Activated T-cell treated with anti-CD3 and anti-CD28 coated beads, Interleukin-2, amount 50 U/mL, for 48 hours (primary cell): ENCODE measurements around the gene UROC1.

ENCODE experiments used
- DNase-seq, 2 experiments: peaks; one replicate each; pipeline ENCODE4 v3.0.0-alpha.2; 2020

UROC1 gene

GRCh38 chr3:126459111-126459762 lies 58.3 kb downstream of the UROC1 start:
- DNase-seq = no peak

- DNase-seq = no peak
These were observed 60.7 kb downstream of the UROC1 start for GRCh38 chr3:126456766-126457388.

DNA sequence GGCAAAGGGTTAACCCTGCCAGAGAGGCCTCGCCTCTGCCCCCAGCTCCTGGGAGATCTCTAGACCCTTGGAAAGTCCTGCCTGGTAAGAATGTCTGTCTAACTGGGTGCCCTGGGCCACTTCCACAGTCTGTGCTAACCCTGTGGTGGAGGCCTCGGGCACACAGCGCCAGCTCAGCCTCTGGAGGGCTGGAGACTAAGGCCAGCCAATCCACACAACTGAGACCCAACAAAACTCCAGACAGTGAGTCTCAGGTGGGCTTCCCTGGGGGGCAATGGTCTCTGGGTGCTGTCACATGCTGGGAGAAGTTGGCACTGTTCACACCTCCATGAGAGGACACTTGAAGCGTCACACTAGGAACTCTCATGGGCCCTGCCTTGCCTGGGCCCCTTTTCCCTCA lies 61.4 kb downstream of the UROC1 start:
- no peak for DNase-seq

DNA sequence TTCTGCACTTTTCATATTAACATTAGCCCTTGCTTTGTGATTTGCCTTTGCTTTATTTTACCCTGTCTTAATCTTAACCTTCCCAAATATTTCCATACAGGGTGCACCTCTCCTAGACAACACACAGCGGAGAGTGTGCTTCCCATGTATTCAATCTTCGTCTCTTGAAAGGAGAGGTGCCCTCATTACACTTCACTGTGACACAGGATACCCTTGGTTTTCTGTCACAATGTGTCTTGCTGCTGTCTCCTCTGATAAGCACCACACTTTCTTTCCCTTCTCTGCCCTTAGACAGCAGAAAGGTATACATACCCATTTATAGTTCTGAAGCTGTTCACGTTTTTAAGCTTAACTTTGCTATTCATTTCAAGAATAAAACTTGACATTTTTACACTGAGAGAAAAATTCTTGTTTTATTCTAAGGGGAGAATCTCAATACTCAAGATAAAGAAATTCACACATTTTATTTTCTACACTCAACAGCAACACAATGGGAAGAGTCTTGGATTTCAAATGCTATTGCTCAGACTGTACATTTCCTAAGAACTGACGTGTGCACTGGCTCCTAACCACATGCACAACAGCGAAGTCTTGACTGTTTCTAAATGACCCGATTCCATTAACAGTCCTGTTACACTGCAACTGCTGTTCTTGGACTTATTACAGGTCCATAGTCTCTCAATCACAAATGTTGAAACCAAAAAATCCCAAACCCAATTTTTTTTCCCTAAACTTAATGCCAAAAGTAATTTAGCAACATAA lies 63.0 kb downstream of the UROC1 start:
- DNase-seq = no peak

- DNase-seq = no peak
These were observed 63.5 kb downstream of the UROC1 start for GRCh38 chr3:126454025-126454424.

GRCh38 chr3:126452213-126452612 lies 65.4 kb downstream of the UROC1 start:
- peak in 1 of 2 experiments; percentile 5 for DNase-seq

- no peak for DNase-seq
These were observed 66.1 kb downstream of the UROC1 start for GRCh38 chr3:126451511-126451910.

- DNase-seq = no peak
These were observed 66.8 kb downstream of the UROC1 start for GRCh38 chr3:126450744-126451143.

- no peak for DNase-seq
These were observed 67.4 kb downstream of the UROC1 start for GRCh38 chr3:126450219-126450618.

DNA sequence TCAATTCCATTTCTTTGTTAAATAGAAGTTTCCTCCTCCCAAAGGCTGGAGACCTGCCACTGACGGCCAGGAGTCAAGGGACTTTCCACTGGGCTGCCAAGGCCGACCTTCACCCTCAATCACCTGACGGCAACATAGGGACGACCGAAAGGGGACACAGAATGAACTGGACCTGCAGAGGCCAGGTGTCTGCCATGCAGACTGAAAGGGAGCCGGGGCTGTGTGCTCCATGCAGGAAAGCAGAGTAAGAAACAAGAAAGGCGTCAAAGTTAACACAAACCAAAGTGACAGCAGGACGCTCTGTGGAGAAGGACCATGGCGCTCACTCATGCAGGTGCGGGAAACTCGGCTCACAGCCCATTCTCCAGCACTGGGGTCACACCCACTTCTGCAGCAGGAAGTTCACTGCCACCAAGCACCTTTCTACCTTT lies 67.9 kb downstream of the UROC1 start:
- no peak for DNase-seq

GRCh38 chr3:126448893-126449180 lies 68.7 kb downstream of the UROC1 start:
- DNase-seq = no peak

GRCh38 chr3:126448136-126448892 lies 69.3 kb downstream of the UROC1 start:
- peak in 1 of 2 experiments; percentile 9 for DNase-seq

GRCh38 chr3:126447456-126448106 lies 70.0 kb downstream of the UROC1 start:
- DNase-seq = peak in 1 of 2 experiments; percentile 15

DNA sequence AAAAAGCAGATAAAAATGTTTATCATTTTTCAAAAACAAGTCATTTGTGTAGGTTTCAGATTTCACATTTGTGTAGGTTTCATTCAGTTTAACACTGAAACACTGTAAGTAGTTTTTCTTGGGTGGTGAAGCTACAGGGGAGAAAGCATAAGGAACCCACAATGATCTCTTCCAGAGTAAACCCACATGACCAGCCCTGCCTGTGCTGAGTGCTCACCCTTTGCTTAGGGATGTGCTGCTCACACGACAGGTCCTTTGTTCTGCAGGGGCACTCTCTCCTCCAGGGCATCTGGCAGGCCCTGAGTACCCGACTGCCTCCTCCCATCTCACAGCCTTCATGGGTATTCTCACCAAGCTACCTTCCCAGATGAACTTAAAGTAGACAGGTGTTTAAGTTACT lies 70.8 kb downstream of the UROC1 start:
- DNase-seq = peak in 1 of 2 experiments; percentile 8

GRCh38 chr3:126446301-126446700 lies 71.3 kb downstream of the UROC1 start:
- DNase-seq = no peak

- no peak for DNase-seq
These were observed 72.1 kb downstream of the UROC1 start for GRCh38 chr3:126445506-126445905.

- peak in 1 of 2 experiments; percentile 5 for DNase-seq
These were observed 74.7 kb downstream of the UROC1 start for GRCh38 chr3:126442856-126443242.

GRCh38 chr3:126442094-126442855 lies 75.3 kb downstream of the UROC1 start:
- peak in 1 of 2 experiments; percentile 7 for DNase-seq

DNA sequence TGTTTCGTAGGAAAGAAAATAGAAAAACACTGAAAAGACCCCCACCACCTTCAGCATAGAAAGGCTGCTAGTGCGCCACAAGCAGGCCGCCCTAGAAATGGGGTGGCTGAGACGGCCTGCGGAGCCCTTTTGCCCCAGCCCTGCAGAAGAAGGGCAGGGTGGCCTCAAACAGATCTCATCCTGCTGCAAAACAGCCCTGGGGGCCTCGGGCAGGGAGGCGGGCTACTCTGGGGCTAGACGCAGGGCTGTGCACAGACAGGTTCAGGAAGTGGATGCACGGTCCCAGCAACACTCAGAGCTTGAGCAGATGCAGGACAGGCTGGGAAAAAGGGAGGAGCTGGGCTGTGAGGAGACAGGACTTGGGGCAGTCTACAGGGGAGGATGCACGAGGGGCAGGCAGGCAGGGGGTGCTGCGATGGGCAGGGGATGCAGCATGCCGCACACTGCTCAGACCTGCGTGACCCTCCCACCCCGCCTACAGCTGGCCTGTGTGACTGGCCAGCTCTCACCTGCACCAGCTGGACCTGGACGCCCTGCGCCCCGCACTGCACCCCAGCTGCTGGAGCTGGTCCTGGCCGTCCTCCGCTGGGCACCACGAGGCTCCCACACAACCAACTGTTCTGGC lies 76.2 kb downstream of the UROC1 start:
- peak in 1 of 2 experiments; percentile 11 for DNase-seq

DNA sequence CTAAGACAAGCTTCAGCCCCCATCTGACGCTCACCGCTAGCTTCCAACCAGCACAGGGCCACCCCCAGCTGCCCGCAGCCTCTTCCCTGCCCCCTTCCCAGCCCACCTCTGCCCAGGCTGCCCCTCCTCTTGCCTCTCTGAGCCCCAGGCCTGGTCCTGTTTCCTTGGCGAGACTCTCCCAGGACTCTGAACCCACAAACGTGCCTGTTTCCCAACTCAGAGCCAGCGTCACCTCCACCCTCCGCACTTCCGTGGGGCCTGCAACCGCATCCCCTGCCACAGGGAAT lies 76.9 kb downstream of the UROC1 start:
- DNase-seq = peak in 1 of 2 experiments; percentile 11

- DNase-seq = peak in 1 of 2 experiments; percentile 6
These were observed 77.4 kb downstream of the UROC1 start for GRCh38 chr3:126439968-126440708.
